GM12801 (cell line): ENCODE results near the gene EIF3L.

Experiments
- TF ChIP-seq, protein P1 (sequence below): IDR thresholded peaks from one replicate; pipeline ENCODE4 v1.5.1; 2011; ENCODE audit warnings: control low read depth; ENCODE audit not compliant: insufficient read length; ENCODE audit errors: extremely low read depth

Gene EIF3L

GRCh38 chr22:37894939-37895670 is 45.9 kb downstream of the EIF3L start:
- TF ChIP-seq, protein P1, sequence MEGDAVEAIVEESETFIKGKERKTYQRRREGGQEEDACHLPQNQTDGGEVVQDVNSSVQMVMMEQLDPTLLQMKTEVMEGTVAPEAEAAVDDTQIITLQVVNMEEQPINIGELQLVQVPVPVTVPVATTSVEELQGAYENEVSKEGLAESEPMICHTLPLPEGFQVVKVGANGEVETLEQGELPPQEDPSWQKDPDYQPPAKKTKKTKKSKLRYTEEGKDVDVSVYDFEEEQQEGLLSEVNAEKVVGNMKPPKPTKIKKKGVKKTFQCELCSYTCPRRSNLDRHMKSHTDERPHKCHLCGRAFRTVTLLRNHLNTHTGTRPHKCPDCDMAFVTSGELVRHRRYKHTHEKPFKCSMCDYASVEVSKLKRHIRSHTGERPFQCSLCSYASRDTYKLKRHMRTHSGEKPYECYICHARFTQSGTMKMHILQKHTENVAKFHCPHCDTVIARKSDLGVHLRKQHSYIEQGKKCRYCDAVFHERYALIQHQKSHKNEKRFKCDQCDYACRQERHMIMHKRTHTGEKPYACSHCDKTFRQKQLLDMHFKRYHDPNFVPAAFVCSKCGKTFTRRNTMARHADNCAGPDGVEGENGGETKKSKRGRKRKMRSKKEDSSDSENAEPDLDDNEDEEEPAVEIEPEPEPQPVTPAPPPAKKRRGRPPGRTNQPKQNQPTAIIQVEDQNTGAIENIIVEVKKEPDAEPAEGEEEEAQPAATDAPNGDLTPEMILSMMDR, result no peak

DNA sequence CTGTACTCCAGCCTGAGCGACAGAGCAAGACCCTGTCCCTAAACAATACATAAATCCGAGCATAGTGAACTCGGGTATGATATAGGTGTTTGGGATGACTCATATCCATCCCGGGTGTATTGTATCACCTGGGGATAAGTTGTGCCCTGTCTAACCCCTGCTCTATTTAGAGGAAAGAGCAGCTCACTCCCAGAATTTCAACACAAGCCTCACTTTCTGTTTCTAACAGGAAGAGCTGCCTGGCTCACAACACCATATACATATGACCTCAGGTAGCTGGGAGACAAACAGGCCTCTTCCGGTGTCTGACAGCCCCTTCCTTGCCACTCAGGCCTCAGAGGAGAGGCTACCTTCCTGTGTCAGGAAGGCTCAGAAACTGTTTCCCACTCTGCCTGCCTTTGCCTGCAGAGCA is 47.0 kb downstream of the EIF3L start:
- TF ChIP-seq, protein P1, result no peak

- TF ChIP-seq, protein P1, result no peak
These were observed 47.7 kb downstream of the EIF3L start for GRCh38 chr22:37896939-37897338.

- TF ChIP-seq, protein P1, result no peak
These were observed 48.6 kb downstream of the EIF3L start for GRCh38 chr22:37897807-37898206.

DNA sequence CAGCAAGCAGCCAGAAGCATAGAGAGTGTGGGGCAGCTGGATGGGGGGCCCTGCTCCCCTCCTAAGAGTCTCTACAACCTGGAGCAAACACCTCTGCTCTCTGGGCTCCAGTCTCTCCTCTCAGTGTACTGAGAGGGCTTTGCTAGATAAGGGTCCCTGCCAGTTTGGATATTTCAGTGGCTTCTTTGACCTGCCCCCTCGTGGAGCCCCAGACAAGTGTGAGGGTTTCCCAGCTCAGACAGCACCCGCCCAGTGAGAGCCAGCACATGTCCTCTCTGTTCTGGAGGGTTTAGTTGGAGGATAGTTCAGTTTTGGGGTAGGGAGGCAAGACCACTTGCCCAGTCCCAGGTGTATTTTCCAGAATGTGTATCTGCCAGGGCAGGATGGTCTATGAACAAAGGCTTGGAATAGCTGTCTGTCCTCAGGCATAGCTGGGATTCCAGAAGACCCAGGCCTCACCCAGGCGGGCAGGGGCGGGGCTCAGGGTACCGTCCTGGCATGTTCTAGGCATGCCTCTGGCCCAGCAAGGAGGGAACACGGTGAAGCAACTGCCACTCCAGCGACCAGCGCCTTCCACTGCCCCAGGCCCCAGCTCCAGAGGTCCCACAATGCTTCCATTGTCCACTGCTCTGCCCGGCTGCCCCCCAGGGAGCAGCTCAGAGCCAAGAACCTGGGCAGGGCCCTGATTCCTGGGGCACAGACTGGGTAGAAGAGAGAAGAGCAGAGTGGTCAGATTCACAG is 49.4 kb downstream of the EIF3L start:
- TF ChIP-seq, protein P1, result no peak

GRCh38 chr22:37904572-37905533 is 55.6 kb downstream of the EIF3L start:
- TF ChIP-seq, protein P1, result no peak
